Psoas muscle (tissue), 8 donors: Measurements from ENCODE around the gene PTPN1. TPM values are rescaled to one million over a fixed set of nuclear protein-coding genes. Genes with fewer than 3 reads are reported as not detected.
A peak's percentile ranks its signal among the peaks of the same experiment; 100 is the strongest.

Experiments
- ATAC-seq, 4 donors: fragments of 200-7000 bp; cut with Tn5 transposase; one replicate each; pipeline ENCODE4 v1.9.1; 2020; ENCODE audit warnings: moderate library complexity in 3 of 4, mild to moderate bottlenecking in 2 of 4
- DNase-seq, 2 donors: peaks; one replicate each; pipeline ENCODE4 v3.0.0-alpha.2; 2020
- H3K27ac ChIP-seq: fragments of 200-600 bp; one replicate; pipeline ENCODE4 v1.8.0; 2022
- H3K27me3 ChIP-seq, 3 donors: fragments of 200-600 bp in 1 of 3; one replicate each; pipeline versions ENCODE4 v1.6.1 to v1.8.0; 2013 to 2022; ENCODE audit warnings: low read length in 2 of 3, mild to moderate bottlenecking in 2 of 3, moderate library complexity in 1 of 3; ENCODE audit not compliant: insufficient read depth in 3 of 3
- H3K36me3 ChIP-seq, 2 donors: fragments of 200-600 bp in 1 of 2; one replicate each; pipeline versions ENCODE4 v1.6.1 to v1.8.0; 2013 to 2022; ENCODE audit warnings: low read depth in 1 of 2, mild to moderate bottlenecking in 1 of 2, moderate library complexity in 1 of 2; ENCODE audit not compliant: insufficient read depth in 1 of 2
- H3K4me1 ChIP-seq: fragments of 200-600 bp; one replicate; pipeline ENCODE4 v1.8.0; 2022
- H3K4me3 ChIP-seq: fragments of 200-600 bp; one replicate; pipeline ENCODE4 v1.8.0; 2022; ENCODE audit warnings: mild to moderate bottlenecking
- H3K9me3 ChIP-seq: fragments of 200-600 bp; one replicate; pipeline ENCODE4 v1.8.0; 2022
- CTCF ChIP-seq: fragments of 200-600 bp; IDR thresholded peaks from one replicate; pipeline ENCODE4 v1.8.0; 2022; ENCODE audit warnings: antibody characterized with exemption
- WGBS, 3 donors: extraction: QIAGEN DNeasy Blood & Tissue Kit; methylation state at CpG; one replicate each; pipeline versions ENCODE4 v1.1.6 to v1.1.7; 2013; 5-methylcytosine and 5-hydroxymethylcytosine counted together
- intact Hi-C, 2 donors: fragments of 100-400 bp; cut with DNase I; formaldehyde crosslinking; loops; one replicate each; pipeline versions ENCODE4 v1.11.0 to v1.14.2; 2022
- polyA plus RNA-seq, 3 donors: library from polyadenylated mRNA; stranded (reverse); fragments of 200-250 nt; gene quantifications; one replicate each; pipeline ENCODE4 v1.2.3, GENCODE V29; 2013
- total RNA-seq, 4 donors: library from RNA; stranded (reverse); fragmentation: NEBNext Ultra II Directional in 2 of 4; extraction: Animal tissue kit (Norgen Biotek cat#: 25700) in 2 of 4; gene quantifications; one replicate each; pipeline versions ENCODE4 v1.2.1 to v1.2.4, GENCODE V29; 2021 to 2023
- donor health status: healthy with polysubstance abuse.
- donor health status: DM: no; HTN: no; CAD: no; lungs with moderate emphysema.
- donor health status: Bipolar disorder and iron deficiency.
- donor health status: healthy.
- donor health status: DM: yes; HTN: yes; CAD: no.
- donor health status: DM: no; HTN: no; CAD: no.
- donor health status: DM: no; HTN: no; CAD: no.
- donor health status: DM: yes; HTN: yes; CAD: no.

PTPN1 gene
- total and polyA plus RNA-seq, 7 donors: 28.7 to 112 (median 46.1) TPM

GRCh38 chr20:50595433-50595895 is 85.3 kb downstream of the PTPN1 start:
- Histone ChIP-seq H3K27me3 (peaks cover 0 to 27% (median 0%) of the 10 kb centered on the region in 3 donors), H3K9me3 (no peaks in the 10 kb centered on the region), H3K36me3 (peaks cover 0 to under 1% of the 10 kb centered on the region in 2 donors), H3K4me1 (peaks cover 10% of the 10 kb centered on the region), H3K4me3 (no peak overlapping the region), H3K27ac (no peak overlapping the region)
- DNase-seq: no peak
- peak; percentile 6 to 11 (median 8) for ATAC-seq
- intact Hi-C loops: no loop called here
- WGBS, 3 donors: 23 to 39% (median 26%) methylated on average over 6 of the region's 6 CpGs
- no peak for TF ChIP-seq CTCF

- Histone ChIP-seq H3K4me3 (no peak overlapping the region), H3K9me3 (no peaks in the 10 kb centered on the region), H3K36me3 (no peaks in the 10 kb centered on the region), H3K27me3 (peaks cover 0 to 29% (median 0%) of the 10 kb centered on the region in 3 donors), H3K27ac (no peak overlapping the region), H3K4me1 (peaks cover 10% of the 10 kb centered on the region)
- no peak for DNase-seq
- ATAC-seq: peak; percentile 3 to 9 (median 6)
- TF ChIP-seq CTCF: no peak
- intact Hi-C loops: no loop called here
- 35 to 40% (median 38%) methylated on average over 15 of the region's 15 CpGs for WGBS, 3 donors
Measured at GRCh38 chr20:50595988-50596693, 86.0 kb downstream of the PTPN1 start.

- Histone ChIP-seq H3K36me3 (no peaks in the 10 kb centered on the region), H3K27me3 (peaks cover 0 to 29% (median 0%) of the 10 kb centered on the region in 3 donors), H3K4me1 (peaks cover 10% of the 10 kb centered on the region), H3K9me3 (no peaks in the 10 kb centered on the region), H3K4me3 (no peak overlapping the region), H3K27ac (no peak overlapping the region)
- no peak for DNase-seq
- TF ChIP-seq CTCF: no peak
- intact Hi-C loops: no loop called here
- 88 to 94% (median 92%) methylated on average over 11 of the region's 11 CpGs for WGBS, 3 donors
- ATAC-seq: peak in 1 of 4 donors; percentile 2
Measured at GRCh38 chr20:50596694-50597021, 86.5 kb downstream of the PTPN1 start.

GRCh38 chr20:50597406-50597969 is 87.3 kb downstream of the PTPN1 start:
- ATAC-seq: peak in 1 of 4 donors; percentile 7
- no peaks in the 10 kb centered on the region for H3K9me3 ChIP-seq
- intact Hi-C loops: no loop called here
- H3K4me1 ChIP-seq: peaks cover 2% of the 10 kb centered on the region
- WGBS, 3 donors: 71 to 75% (median 73%) methylated on average over 22 of the region's 22 CpGs
- no peak overlapping the region for H3K4me3 ChIP-seq
- TF ChIP-seq CTCF: no peak
- no peak overlapping the region for H3K27ac ChIP-seq
- peaks cover 0 to 34% (median 0%) of the 10 kb centered on the region in 3 donors for H3K27me3 ChIP-seq
- no peaks in the 10 kb centered on the region for H3K36me3 ChIP-seq
- peak in 1 of 2 donors; percentile 59 for DNase-seq
